ELF-1 (cell line): ENCODE data around the gene FMO4.
"Not testable (repeated sequence)": the region's sequence is repeated elsewhere in the genome, so short reads cannot be mapped to it uniquely, and the experiment has no call there.

Source experiments
- DNase-seq: peaks from one replicate; pipeline ENCODE4 v3.0.0-alpha.2; 2016; ENCODE audit warnings: low read depth, low spot score

Gene FMO4

DNA sequence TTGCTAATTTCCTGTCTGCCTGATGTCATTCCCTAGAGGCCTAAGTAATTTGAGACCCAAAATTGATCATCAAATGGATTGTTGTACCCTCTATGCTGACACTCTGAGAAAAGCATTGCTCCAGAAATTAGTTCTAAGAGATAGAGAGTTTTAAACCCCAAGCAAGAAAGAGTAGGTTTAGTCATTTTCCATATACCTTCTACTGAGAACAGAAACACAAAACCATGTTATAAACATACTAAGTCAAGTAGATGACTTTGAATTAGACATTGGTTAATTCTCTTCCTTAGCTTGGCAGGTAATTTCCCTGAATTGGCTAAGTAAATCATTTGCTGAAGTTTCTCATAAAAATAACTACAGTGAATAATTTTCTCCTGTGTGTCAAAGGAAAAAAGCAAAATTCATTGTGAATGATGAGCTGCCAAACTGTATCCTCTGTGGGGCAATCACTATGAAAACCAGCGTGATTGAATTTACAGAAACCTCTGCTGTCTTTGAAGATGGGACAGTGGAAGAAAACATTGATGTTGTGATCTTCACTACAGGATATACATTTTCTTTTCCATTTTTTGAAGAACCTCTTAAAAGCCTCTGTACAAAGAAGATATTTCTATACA is 20.1 kb downstream of the FMO4 start:
- no peak for DNase-seq

DNA sequence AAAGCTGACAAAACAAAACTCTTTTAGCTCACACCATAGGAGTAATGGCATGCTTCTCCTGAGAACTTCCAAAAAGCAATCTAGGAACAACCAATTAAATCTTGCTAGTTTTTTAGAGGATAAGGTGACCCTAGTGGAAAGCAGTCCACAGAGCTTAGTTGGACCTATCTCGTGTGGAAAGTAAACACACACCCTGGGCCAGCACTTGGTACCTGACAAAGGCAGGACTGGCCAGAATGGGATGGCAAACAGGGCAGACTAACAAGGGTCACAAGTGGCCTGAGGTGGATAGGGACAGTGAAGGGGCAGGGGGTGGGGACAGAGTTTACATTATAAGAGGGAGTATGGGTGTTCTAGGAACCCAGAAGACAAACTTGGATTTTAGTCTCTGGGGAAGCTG is 22.0 kb downstream of the FMO4 start:
- no peak for DNase-seq

DNA sequence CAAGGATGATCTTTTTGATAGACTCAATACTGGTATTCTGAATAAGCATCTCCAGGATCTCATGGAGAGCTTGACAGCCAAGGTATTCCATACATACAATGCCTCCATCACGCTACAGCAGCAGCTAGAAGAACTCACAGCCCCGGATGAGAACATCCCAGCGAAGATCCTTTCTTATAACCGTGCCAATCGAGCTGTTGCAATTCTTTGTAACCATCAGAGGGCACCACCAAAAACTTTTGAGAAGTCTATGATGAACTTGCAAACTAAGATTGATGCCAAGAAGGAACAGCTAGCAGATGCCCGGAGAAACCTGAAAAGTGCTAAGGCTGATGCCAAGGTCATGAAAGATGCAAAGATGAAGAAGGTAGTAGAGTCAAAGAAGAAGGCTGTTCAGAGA is 25.4 kb downstream of the FMO4 start:
- DNase-seq: not testable (repeated sequence)

DNA sequence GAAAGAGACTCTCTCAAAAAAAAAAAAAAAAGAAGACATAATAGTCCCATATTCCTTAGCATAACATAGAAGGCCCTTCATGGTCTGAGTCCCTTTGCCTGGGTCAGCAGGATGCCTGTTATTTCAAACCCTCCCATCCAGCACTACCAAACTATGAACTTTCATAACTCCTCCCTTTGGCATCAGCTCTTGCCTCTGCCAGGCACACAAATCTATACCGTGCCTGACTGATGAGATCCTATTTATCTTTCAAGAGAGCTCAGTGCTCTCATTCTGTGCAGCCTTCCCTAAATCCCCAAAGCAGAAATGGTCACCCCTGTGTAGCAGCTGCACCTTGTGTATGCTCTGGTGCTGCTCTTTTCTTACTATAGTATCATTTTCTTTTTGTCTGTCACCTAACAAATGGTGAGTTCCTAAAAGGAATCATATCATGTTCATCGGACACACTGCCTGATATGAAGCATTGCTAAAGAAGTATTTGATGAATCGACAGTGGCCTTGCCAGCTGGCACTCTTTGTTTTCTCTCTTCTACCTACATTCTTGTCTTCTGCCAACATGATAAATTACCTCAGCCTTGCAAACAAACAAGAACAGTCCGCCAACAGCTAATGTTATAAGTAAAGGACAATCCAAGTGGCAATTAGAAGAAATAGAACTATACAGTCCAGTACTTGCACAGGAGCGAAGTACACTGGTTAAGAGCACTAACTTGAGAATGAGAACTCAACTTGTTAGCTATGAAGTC is 29.9 kb downstream of the FMO4 start:
- DNase-seq: no peak

DNA sequence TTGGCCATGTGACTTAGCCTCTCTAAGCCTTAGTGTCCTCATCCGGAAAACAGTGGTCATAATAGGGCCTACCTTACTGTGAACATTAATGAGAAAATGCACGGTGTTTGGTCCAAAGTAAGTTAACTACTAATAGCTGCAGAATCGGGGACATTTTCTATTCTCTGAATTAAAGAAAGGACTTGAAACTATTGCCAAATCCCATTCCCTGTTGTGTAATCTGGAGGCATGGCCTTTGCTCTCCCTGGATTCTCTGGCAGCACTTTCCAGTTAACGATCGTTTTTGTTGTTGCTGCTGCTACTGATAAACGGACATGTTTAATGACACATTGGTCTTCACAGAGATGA is 30.5 kb downstream of the FMO4 start:
- no peak for DNase-seq

DNA sequence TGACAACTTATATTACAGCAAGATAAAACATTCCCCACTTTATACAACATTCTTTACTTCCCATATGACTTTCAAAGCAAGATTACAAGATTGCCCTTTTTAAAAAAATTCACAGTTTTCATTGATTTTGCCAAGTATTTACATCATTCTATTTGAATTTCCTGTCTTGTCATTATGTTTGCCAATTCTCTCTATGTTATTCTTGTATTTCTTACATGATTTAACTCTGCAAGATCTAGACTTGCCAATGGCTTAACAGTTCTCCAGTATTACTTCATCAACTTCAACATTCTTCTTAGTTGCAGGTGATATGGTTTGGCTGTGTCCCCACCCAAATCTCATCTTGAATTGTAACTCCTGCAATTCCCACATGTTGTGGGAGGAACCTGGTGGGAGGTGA is 31.6 kb downstream of the FMO4 start:
- no peak for DNase-seq

DNA sequence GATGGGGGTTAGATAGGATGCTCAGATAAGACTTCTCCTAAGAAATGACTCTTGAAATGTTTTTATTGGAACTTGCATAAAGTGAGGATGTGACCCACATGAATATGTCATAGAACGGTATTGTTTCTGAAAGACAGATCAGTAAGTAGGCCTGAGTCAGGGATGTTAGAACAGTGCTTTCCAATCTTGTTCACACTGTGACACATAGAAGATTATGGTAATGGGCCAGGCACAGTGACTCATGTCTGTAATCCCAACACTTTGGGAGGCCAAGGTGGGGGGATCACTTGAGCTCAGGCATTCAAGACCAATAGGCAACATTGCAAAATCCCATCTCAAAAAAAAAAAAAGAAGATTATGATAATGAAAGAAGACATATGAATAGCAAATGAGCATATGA is 32.9 kb downstream of the FMO4 start:
- DNase-seq: no peak

DNA sequence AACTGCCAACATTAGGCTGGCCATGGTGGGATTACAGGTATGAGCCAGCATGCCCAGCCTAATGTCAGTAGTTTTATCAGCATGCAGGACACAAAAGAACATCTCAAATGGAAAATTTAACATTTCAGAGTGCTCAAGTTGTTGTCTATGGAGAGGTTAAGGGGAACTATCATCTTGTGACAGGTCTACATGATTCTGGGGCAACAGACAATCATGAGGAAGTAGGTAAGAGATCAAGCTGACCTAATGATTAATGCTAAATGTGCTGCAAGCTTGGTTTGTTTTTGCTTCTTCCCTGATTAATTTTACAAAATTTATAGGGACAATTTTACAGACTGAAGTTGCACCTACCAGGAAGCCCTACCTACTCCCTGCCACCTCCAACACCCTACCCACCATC is 36.6 kb downstream of the FMO4 start:
- no peak for DNase-seq

DNA sequence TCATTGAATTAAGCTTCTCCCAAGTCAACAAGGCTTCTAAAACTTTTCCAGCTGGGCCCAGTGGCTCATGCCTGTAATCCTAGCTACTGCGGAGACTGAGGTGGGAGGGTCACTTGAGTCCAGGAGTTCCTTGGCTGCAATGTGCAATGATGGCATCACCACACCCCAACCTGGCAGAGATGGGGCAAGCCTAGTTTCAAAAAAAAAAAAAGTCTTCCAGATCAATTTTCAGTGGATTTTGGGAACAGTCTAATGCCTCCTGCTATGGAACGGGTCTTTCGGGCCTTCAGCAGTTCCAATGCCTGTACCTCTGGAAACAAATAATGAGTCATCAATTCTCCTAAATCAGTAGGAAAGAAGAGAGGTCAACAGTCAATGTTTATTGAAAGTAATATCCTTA is 38.0 kb downstream of the FMO4 start:
- no peak for DNase-seq

DNA sequence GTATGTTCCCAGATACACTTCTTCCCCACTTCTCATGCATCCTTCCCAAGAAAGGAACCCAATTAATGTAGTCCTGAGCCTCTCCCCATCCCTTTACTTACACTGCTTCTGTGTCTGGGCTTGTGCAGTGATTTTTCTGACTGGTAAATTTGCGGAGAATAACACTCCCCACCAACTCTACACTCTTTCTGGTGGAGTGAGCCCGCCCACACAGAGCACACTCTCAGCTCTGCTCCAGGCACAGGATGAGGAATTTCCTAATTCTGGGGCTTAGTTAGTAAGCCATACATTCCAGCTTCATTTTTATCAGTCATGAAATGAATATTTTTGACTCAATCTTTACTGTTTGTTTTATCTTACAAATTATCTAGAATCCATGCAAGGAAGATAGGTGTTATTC is 38.6 kb downstream of the FMO4 start:
- DNase-seq: no peak

DNA sequence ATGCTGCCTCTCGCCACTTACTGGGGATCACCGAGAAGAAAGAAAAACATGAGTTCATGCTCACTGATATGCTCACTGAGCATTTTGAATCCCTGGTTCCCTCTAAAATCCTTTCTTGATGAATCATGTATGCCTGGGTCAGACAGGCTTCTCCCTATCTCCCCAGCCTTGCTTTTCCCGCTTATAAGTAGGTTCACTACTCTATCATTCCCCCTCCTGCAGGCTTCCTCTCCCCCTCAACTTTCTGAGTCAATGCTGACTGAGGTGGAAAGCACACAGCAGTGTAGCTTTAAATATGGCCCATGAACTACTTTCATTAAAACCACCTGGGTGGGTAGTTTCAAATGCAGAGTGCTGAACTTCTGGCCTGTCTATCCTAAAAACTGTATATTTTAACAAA is 41.7 kb downstream of the FMO4 start:
- DNase-seq: peak; percentile 18

DNA sequence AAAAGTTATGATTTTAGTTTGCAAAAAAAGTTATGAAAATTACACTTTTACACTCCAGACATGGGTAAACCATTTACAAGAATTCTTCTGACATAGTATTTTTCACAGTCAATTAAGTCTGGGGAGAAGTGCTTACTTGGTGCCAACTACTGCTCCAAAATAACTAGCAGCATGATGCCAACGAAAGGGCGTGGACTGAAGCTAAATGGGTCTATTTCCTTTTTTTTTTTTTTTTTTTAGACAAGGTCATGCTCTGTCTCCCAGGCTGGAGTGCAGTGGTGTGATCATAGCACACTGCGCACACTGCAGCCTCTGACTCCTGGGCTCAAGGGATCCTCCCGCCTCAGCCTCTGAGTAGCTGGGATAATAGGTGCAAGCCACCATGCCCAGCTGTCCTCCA is 43.2 kb downstream of the FMO4 start:
- DNase-seq: no peak

DNA sequence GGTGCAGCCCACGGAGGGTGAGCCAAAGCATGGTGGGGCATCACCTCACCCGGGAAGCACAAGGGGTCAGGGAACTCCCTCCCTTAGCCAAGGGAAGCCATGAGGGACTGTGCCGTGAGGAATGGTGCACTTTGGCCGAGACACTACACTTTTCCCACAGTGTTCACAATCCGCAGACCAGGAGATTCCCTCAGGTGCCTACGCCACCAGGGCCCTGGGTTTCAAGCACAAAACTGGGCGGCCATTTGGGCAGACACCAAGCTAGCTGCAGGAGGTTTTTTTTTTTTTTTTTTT is 45.3 kb downstream of the FMO4 start:
- not testable (repeated sequence) for DNase-seq

DNA sequence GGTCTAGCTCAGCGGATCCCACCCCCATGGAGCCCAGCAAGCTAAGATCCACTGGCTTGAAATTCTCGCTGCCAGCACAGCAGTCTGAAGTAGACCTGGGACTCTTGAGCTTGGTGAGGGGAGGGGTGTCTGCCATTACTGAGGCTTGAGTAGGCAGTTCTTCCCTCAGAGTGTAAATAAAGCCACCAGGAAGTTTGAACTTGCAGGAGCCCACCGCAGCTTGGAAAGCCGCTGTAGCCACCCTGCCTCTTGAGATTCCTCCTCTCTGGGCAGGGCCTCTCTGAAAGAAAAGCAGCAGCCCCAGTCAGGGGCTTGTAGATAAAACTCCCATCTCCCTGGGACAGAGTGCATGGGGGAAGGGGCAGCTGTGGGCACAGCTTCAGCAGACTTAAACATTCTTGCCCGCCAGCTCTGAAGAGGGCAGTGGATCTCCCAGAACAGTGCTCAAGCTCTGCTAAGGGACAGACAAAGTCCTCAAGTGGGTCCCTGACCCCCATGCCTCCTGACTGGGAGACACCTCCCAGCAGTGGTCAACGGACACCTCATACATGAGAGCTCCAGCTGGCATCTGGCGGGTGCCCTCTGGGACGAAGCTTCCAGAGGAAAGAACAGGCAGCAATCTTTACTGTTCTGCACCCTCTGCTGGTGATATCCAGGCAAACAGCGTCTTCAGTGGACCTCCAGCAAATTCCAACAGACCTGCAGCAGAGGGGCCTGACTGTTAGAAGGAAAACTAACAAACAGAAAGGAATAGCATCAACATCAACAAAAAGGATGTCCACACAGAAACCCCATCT is 45.9 kb downstream of the FMO4 start:
- DNase-seq: peak; percentile 42

DNA sequence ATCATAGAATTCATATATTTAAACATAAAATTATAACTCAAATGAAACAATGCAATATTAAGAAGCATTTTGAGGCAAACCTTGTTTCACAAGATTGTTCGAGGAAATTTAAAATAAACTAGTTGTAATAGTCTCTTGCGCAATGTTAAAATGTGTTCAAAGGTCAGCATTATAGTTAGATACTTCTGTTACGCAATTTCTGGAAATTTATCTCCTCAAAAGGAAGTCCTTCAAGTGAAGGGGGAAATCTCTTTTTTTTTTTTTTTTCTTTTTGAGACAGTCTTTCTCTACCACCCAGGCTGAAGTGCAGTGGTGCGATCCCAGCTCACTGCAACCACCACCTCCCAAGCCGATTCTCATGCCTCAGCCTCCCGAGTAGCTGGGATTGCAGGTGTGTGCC is 52.1 kb downstream of the FMO4 start:
- DNase-seq: no peak

DNA sequence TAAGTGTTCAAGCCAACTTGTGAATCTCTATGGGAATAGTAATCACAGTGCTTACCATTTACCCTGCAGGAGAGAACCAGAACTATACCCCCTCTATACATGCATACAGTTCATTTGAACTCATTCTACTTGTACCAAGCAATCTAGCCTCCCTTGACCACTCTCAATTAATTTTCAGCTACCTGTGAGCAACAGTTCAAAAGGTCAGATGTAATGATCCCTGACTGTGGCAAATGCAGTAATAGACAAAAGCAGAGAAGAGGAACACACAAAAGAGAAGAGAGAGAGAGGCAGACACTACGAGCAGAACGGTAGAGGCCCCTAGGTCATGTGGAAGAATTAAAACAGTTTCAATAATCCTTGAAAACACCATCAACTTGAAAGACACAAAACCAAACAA is 52.8 kb downstream of the FMO4 start:
- no peak for DNase-seq

DNA sequence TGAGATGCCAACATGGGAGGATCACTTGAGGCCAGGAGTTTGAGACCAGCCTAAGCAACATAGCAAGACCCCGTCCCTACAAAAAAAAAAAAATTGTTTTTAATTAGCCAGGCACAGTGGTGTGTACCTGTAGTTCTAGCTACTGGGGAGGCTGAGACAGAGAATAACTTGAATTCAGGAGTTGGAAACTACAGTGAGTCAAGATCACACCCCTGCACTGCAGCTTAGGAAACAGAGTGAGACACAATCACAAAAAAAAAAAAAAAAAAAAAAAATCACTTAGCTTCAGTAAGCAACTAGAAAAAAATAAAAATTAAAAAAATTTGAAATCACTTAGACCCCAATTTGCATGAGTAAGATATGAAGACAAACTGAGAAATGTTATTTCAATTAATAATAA is 53.5 kb downstream of the FMO4 start:
- DNase-seq: no peak

DNA sequence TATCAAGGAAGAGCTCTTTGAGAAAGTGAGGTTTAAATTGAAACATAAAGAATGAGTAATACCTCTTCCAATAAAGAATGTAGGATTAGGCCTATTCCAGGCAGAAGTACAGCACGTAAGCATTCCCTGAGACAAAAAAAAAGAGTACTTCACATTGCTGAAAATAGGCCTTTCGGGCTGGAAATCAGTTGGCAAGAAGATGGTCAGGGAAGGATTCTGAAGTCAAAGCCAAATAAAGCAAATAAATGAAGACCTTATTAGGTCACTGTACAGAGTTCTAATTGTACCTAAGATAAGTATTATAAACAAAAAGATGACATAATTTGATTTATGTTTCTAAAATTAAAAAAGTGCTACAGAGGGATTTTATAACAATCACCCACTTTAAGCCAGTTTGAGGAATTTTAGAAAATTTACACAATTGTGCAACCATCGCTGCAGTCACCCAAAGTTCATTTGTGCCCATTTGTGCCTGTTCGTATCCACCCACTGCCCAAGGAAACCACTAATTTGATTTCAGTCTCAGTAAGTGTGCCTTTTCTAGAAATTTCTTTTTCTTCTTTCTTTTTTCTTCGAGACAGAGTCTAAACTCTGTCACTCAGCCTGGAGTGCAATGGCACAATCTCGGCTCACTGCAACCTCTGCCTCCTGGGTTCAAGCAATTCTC is 58.6 kb downstream of the FMO4 start:
- DNase-seq: no peak

DNA sequence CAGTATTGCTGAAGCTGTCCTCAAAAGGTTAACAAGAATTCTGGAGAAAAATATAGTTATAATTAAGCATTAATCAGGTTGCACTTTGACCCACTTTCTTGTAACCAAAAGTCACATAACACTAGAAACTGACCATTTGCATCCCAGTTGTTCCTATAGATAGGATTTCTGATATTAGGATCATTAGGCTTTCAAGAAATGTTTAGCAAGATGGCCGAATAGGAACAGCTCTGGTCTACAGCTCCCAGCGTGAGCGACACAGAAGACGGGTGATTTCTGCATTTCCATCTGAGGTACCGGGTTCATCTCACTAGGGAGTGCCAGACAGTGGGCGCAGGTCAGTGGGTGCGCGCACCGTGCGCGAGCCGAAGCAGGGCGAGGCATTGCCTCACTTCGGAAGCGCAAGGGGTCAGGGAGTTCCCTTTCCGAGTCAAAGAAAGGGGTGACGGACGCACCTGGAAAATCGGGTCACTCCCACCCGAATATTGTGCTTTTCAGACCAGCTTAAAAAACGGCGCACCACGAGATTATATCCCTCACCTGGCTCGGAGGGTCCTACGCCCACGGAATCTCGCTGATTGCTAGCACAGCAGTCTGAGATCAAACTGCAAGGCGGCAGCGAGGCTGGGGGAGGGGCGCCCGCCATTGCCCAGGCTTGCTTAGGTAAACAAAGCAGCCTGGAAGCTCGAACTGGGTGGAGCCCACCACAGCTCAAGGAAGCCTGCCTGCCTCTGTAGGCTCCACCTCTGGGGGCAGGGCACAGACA is 59.6 kb downstream of the FMO4 start:
- not testable (repeated sequence) for DNase-seq

DNA sequence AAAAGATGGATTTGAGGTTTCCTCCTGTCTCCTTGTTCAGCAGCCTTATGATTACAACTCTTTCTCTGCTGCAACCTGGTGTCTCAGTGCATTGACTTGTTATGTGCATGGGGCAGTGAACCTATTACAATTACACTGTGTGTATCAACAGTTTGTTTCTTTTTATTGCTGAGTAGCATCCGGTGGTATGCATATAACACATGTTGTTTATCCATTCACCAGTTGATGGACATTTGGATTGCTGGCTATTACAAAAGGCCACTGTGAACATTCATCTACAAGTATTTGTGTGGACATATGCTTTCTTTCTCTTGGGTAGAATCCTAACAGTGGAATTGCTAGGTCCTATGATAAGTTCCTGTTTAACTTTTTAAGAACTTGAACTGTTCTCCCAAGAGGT is 65.9 kb downstream of the FMO4 start:
- DNase-seq: no peak

DNA sequence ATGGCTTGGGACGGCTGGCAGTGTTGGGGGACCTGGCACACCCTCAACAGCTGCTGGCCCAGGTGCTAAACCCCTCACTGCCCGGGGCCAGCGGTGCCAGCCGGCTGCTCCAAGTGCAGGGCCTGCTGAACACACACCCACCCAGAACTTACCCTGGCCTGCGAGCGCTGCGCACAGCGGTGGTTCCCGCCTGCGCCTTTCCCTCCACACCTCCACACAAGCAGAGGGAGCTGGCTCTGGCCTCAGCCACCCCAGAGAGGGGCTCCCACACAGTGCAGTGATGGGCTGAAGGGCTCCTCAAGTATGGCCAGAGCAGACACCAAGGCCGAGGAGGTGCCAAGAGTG is 67.9 kb downstream of the FMO4 start:
- DNase-seq: no peak

DNA sequence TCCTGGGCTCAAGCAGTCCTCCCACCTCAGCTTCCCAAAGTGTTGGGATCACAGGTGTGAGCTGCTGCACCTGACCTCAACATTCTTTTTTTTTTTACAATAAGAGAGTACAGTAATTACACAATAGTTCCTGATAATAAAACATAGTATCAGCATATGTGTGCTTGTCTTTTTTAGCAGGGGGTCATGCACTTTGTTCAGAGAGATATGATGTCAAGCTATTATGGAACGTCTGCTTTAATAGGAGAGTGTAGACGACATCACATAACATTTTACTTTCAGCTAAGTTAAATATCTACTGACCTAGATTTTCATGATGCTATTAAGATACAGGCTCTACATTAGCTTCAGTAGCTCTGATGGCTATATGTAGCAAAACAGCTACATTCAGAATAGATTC is 70.5 kb downstream of the FMO4 start:
- no peak for DNase-seq
